ENCODE data around the gene SLC16A5.

DNA sequence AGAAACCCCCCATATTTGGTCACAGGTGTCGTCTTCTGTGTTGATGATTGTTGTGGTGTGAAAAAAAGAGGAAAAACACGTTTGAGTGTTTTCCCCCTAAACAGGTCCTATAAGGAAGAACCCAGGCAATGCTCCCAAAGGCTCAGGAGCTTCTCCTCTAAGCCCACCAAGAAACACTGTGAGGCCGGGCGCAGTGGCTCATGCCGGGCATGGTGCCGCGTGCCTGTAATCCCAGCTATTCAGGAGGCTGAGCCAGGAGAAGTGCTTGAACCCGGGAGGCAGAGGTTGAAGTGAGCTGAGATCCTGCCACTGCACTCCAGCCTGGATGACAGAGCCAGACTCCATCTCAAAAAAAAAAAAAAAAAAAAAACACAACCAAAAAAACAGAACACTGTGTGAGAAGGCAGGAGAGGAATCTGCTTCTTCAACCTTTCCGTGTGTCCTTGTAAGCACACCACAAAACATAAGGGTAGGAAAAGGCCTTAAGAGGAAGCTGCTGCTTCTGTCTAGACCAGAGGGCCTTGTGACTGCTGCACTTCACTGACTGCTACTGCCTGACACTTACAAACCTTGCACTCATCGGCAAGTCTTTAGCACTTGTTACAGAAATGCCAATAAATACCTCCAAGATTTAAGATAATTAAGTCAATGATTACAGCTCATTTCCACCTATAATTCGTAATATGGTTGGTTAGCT lies 57.2 kb downstream of the SLC16A5 start:
- TF ChIP-seq, protein P1, sequence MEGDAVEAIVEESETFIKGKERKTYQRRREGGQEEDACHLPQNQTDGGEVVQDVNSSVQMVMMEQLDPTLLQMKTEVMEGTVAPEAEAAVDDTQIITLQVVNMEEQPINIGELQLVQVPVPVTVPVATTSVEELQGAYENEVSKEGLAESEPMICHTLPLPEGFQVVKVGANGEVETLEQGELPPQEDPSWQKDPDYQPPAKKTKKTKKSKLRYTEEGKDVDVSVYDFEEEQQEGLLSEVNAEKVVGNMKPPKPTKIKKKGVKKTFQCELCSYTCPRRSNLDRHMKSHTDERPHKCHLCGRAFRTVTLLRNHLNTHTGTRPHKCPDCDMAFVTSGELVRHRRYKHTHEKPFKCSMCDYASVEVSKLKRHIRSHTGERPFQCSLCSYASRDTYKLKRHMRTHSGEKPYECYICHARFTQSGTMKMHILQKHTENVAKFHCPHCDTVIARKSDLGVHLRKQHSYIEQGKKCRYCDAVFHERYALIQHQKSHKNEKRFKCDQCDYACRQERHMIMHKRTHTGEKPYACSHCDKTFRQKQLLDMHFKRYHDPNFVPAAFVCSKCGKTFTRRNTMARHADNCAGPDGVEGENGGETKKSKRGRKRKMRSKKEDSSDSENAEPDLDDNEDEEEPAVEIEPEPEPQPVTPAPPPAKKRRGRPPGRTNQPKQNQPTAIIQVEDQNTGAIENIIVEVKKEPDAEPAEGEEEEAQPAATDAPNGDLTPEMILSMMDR (conservative IDR thresholded peaks at IDR 0.05; ENCODE audit: low read depth, low read length), result no peak
- no peak for TF ChIP-seq EZH2phosphoT487 (IDR thresholded peaks at IDR 0.05; ENCODE audit: borderline replicate concordance, low read length)
